BE2C (cell line): ENCODE results near the gene CDH22.

Experiments
- DNase-seq: peaks from one replicate; pipeline ENCODE4 v3.0.0-alpha.2; 2020
- H3K27me3 ChIP-seq: fragments of 250-450 bp; sonication (Bioruptor Pico); 2 replicates; pipeline ENCODE4 v1.5.1; 2020; ENCODE audit warnings: mild to moderate bottlenecking
- H3K36me3 ChIP-seq: fragments of 250-450 bp; sonication (Bioruptor Pico); 2 replicates; pipeline ENCODE4 v1.5.1; 2020; ENCODE audit warnings: mild to moderate bottlenecking
- H3K4me1 ChIP-seq: fragments of 250-450 bp; sonication (Bioruptor Pico); 2 replicates; pipeline ENCODE4 v1.5.1; 2020
- H3K4me3 ChIP-seq: 2 replicates; pipeline ENCODE4 v1.5.1; 2011; ENCODE audit warnings: low read depth, low read length
- H3K9me3 ChIP-seq: fragments of 250-450 bp; sonication (Bioruptor Pico); 2 replicates; pipeline ENCODE4 v1.5.1; 2020
- CTCF ChIP-seq: IDR thresholded peaks from 2 replicates; pipeline ENCODE4 v1.5.1; 2012; ENCODE audit warnings: mild to moderate bottlenecking, low read depth, low read length

The CDH22 gene

GRCh38 chr20:46354920-46355654 is 46.8 kb upstream of the CDH22 start:
- no peak overlapping the region for H3K4me3 ChIP-seq
- no peak for DNase-seq
- peaks cover 29% of the 10 kb centered on the region for H3K4me1 ChIP-seq
- no peaks in the 10 kb centered on the region for H3K36me3 ChIP-seq
- no peak for TF ChIP-seq CTCF
- H3K9me3 ChIP-seq, result no peaks in the 10 kb centered on the region
- H3K27me3 ChIP-seq, result peaks cover 3% of the 10 kb centered on the region; the same call in 1 of the 2 replicates

DNA sequence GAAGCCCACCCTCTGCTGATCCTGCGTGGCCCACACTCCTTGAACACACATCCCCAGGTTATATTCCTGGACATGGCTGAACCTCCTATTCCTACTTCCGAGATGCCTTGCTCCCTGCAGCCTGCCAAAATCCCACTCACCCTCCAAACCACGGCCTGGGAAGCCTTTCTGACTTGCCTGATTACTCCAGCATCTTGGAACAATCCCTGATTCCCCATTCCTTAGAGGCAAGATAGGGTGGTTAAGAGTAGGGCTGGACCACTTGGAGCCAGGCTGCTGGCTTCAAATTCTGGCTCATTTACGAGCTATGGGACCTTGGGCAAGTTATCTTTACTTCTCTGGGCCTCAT is 45.9 kb upstream of the CDH22 start:
- Histone ChIP-seq H3K9me3 (no peaks in the 10 kb centered on the region), H3K36me3 (no peaks in the 10 kb centered on the region), H3K4me1 (peaks cover 38% of the 10 kb centered on the region), H3K27me3 (peaks cover 3% of the 10 kb centered on the region; the same call in 1 of the 2 replicates), H3K4me3 (no peak overlapping the region)
- DNase-seq, result no peak
- TF ChIP-seq CTCF, result no peak

DNA sequence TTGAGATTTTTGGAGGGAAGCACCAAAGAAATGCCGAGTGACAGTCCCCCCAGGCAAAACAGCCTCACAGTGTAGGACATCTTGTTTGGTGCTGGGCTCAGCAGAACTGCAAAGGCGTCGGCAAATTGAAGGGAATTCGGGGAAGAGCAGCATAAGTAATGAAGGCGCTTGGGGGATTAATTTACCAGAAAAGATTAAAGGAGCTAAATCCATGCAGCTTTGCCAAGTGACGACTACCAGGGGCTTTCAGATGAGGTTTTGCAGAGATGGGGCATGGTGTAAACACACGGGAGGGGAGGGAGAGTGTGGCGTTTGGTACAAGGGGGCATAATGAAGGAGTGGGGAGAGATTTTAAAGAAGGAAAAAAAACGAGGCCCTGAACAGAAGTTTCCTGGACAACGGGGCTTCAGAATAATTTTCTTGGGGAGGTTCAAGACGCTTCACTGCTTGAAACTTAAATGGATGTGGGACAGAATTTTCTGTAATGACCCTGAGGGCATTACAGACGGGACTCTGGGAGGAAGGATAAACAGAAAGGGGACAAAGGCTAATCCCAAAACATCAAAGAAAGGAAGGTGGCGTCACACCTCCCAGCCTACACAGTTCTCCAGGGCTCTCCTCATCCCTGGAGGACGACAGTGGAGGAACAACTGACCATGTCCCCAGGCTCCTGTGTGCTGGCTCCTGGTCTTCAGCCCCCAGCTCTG is 45.4 kb upstream of the CDH22 start:
- no peak for DNase-seq
- Histone ChIP-seq H3K9me3 (no peaks in the 10 kb centered on the region), H3K4me1 (peaks cover 43% of the 10 kb centered on the region), H3K36me3 (no peaks in the 10 kb centered on the region), H3K4me3 (no peak overlapping the region), H3K27me3 (peaks cover 3% of the 10 kb centered on the region; the same call in 1 of the 2 replicates)
- no peak for TF ChIP-seq CTCF

DNA sequence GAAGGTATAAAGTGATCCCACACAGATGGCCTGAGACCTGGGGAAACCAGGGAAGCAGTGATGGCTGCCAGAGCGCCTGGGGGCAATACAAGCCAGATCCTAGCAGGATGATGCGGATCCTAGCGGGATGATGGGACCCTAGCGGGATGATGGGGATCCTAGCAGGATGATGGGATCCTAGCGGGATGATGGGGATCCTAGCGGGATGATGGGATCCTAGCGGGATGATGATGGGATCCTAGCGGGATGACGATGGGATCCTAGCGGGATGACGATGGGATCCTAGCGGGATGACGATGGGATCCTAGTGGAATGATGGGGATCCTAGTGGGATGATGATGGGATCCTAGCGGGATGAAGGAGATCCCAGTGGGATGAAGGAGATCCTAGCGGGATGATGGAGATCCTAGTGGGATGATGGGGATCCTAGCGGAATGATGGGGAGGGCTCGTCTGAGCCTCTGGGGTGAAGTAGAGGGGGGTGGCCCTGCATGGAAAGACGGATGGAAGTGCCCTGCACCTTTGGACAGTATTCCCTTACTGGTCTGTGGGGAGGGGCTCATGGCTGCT is 44.2 kb upstream of the CDH22 start:
- peaks cover 48% of the 10 kb centered on the region for H3K4me1 ChIP-seq
- H3K4me3 ChIP-seq, result no peak overlapping the region
- no peak for TF ChIP-seq CTCF
- H3K9me3 ChIP-seq, result no peaks in the 10 kb centered on the region
- DNase-seq, result no peak
- H3K36me3 ChIP-seq, result no peaks in the 10 kb centered on the region
- H3K27me3 ChIP-seq, result peaks cover 3% of the 10 kb centered on the region; the same call in 1 of the 2 replicates

- Histone ChIP-seq H3K9me3 (no peaks in the 10 kb centered on the region), H3K36me3 (no peaks in the 10 kb centered on the region), H3K4me3 (no peak overlapping the region), H3K27me3 (peaks cover 3% of the 10 kb centered on the region; the same call in 1 of the 2 replicates), H3K4me1 (peaks cover 40% of the 10 kb centered on the region)
- DNase-seq, result no peak
- TF ChIP-seq CTCF, result no peak
These were observed 43.2 kb upstream of the CDH22 start for GRCh38 chr20:46351357-46352058.
